ENCODE results near the gene TNFRSF18.

The TNFRSF18 gene

DNA sequence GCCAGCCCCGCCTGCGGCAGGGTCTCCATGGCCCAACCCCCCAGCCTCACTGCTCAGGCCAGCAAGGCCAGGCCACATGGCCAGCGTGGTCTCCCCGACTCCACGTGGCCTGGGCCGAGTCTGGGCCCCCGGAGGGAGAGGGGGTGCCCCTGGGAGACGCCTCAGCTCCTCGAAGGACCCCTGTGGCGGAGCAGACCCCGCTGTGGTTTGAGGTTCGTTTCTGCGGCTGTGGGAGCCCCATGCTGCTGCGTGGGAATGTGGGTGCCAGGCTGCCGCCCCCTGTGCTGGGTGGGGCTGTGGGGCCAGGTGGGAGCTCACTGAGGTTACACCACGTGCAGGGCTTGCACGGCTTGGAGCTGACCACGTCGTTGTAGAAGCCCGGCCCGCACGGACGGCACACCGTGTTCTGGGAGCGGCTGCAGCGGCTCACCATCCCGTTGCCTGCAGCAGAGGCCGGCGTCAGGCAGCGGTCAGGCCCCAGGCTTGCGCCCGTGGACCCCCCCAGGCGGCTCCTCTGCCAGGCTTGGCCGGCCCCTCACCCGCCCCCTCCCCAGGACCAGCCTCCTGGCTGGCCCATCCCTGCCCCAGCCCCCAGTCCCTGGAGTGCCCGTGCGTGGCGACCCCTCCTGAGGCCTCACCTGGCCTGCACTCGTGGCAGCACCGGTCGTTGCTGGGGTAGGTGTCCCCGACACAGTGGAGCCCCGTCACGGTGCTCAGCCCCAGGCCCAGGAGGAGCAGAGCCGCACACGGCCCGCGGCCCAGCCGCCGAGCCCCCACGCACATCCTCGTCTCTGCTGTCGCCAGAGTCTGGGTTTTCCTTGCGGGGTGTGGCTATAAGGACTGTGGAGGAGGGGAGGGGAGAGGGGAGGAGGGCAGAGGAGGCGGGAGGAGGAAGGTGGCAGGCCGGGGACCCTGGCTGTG, 7.2 kb upstream of the TNFRSF18 start, which contains the start of gene TNFRSF4:
TNFRSF4 (minus strand) TSS at position 809 of the 921 bp plus-strand sequence; CDS start at position 783, 26 bp downstream.
- peak in 1 of 2 donors; percentile 51 for DNase-seq (ENCODE audit: low read depth in 2 of 2)

DNA sequence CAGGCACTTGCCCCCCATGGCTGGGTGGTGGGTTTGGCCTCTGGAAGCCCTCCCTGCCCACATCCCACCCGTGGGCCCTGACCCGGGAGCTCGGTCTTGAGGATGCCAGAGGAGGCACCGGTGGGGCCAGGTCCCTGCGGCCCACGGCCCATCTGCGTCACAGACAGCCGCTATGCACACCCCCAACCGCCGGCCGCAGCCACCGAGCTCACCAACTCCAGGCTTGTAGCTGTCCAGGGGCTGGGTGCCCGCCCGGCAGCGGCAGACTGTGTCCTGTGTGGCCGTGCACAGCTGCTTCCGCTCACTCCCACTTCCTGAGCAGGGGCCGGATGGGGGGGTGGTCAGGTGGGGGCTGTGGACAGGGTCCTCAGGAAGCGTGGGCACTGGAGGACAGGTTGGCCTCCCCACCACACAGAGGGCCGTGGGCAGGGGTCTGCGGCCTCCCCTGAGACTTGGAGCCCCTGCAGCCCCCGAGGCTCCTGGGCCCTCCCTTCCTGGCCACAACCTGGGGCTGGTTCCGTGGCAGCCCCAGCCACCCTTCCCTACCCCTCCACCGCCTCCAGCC, 6.5 kb upstream of the TNFRSF18 start:
- DNase-seq (ENCODE audit: low read depth in 2 of 2) = peak in 1 of 2 donors; percentile 47

DNA sequence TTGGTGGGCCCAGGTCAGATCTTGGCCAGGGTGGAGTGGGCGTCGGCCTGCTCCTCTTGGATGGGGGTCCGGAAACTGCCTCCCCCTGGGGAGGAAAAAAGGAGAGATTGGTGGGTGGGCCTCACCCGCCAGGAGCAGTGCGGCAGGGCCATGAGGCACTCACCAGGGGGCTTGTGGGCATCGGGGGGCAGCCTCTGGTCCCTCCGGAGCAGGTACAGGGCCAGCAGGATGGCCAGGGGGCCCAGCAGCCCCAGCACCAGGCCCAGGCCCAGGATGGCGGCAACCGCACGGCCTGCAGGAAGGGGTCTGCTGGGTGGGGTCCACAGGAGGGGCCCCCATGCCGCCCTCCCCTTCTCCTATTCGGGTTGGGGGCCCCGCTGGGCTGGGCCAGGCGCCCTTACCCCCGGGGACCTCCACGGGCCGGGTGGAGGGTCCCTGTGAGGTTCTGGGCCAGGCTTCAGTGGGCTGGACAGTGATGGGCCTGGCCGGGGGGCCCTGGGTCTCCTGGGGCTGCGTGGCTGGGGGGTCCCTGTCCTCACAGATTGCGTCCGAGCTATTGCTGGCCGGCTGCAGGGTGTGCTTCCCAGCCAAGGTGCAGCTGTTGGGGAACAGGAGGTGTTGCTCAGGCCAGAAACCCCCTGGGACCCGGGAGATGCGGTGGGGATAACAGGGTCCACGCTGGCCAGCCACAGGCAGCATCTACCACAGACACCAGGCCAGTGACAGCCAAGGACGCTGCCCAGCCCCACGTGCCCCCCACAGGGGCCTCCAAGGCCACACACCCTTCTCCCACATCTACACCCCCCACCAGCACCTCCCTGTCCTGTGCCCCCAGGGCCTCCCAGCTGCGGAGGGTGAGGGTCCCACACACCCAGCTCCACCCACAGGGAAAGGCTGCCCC, 5.4 kb upstream of the TNFRSF18 start:
- DNase-seq (ENCODE audit: low read depth in 2 of 2) = peak in 1 of 2 donors; percentile 0

DNA sequence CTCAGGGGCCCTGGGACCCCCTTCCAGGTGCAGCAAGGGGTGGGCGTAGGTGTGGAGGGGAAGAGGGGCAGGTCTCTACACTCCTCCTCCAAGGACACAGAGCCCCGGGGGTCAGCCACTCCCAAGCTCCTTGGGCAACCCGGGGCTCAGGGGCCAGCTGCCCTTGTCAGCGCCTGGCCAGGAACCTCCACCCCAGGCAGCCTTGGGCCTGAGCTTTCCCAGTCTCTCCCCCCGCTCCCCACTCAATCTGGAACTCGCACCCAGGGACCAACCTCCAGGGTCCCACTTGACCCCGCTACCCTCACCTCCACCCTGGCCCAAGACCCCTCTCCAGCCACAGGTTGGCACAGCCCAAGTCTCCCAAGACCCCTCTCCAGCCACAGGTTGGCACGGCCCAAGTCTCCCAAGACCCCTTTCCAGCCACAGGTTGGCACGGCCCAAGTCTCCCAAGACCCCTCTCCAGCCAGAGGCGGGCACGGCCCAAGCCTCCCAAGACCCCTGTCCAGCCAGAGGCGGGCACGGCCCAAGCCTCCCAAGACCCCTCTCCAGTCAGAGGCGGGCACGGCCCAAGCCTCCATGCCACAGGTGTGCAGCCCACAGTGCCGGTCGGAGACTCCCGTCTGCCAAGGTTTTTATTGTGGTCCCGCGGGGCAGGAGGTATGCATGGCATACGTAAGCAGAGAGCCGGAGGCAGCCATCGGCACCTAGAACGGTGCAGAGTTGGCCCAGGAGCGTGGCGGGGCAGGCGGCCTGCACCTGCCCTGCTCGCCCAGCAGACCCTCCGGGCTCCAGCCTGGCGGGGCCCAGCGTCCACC, 4.5 kb upstream of the TNFRSF18 start:
- peak in 1 of 2 donors; percentile 0 for DNase-seq (ENCODE audit: low read depth in 2 of 2)

DNA sequence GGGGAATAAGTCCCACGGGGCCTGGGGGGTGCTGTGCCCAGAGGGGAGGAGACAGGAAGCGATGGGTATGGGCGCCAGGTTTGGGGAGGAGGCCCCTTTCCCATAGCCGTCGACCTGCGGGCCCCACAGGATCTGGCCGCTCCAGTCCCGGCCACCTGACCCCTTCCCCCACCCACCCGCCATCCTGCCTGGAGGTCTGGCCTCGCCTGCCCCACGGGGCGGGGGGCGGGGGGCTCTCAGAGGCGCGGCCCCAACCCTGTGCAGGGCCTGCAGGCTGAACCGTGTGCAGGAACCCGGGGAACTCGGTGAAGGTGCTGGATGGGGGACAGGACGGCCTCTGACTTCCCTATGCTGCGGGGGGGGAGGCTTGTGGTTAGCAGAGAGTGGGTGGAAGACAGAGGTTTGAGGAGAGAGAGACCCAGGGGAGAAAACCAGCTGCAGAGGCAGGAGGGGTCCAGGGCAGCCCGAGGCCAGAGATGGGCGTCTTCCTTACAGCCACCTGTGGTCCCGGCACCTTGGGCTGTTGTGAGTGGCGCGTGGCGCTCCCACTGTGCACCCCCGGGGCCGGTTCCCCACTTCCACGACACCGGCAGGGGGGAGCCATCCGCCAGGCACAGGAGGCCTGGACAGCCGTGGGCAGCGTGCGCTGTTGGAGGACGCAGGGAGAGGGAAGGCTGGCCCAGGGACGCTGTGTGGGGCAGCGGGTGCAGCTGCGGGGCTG, 2.5 kb upstream of the TNFRSF18 start:
- DNase-seq (ENCODE audit: low read depth in 2 of 2) = peak in 1 of 2 donors; percentile 44

DNA sequence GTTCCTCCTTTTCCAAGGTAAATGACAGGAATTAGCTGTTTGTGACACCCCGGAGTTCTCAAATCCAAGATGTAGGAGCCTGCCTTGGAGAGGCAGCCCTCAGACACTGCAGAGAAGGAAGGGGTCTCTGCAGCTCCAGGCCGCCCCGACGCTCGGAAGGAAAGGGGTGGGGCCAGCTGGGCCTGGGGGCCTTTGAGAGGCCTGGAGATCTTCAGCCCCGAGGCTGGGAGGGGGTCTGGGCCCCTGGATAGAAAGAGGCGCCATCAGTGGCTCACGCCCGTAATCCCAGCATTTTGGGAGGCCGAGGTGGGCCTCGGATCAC, 1.1 kb upstream of the TNFRSF18 start:
- no peak for DNase-seq (ENCODE audit: low read depth in 2 of 2)

DNA sequence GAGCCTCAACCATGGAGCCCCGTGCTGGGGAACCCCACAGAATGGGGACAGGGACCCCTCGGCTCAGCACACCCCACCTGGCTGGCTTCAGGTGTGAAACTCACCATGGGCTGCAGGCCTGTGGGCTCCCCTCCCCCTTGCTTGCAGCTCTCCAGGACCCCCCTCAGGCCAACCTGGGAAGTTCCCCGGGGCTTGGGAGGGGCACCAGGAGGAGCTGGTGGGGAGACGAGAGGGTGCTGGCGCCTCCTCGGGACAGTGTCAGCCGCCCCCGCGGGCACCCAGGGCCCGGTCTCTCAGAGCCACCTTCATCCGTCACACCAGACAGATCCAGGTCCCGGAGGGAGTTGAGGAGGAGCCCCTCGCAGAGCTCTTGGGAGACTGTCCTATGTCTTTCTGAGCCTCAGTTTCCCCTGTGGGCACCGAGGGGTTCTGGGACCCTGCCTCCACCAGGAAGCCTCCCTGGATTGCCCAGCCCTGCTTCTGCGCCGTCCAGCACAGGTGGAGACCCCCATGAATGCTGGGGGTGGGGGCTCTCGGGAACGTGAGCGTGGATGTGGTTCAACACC, 657 bp upstream of the TNFRSF18 start:
- DNase-seq (ENCODE audit: low read depth in 2 of 2) = no peak

DNA sequence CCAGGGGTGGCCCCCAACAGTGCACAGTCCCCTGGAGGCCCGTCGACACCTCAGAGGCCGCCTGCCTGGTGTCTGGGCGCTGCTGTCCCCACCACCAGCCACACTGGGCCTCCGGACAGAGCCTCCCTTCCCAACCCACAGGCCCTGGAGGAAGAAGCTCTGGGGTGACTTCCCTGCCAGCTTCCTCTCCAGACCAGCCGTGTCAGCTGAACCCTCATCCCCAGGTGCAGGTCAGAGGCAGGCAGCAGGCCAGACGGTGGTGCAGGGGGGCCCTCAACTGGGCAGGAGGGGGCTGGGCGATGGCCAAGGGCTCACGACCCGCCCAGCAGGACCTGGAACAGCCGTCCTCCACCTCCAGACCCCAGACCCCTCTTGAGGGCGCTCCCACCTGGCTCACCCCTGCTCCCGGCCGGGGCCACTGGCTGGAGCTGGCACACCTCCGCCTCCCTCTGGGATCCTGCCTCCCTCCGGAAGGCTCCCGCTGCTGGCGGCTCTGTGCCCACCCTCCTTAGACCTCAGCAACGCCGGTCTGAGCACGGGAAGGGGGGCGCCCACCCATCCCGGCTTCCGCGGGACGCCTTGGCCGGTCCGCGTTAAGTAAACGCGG, 520 bp downstream of the TNFRSF18 start:
- no peak for DNase-seq (ENCODE audit: low read depth in 2 of 2)

DNA sequence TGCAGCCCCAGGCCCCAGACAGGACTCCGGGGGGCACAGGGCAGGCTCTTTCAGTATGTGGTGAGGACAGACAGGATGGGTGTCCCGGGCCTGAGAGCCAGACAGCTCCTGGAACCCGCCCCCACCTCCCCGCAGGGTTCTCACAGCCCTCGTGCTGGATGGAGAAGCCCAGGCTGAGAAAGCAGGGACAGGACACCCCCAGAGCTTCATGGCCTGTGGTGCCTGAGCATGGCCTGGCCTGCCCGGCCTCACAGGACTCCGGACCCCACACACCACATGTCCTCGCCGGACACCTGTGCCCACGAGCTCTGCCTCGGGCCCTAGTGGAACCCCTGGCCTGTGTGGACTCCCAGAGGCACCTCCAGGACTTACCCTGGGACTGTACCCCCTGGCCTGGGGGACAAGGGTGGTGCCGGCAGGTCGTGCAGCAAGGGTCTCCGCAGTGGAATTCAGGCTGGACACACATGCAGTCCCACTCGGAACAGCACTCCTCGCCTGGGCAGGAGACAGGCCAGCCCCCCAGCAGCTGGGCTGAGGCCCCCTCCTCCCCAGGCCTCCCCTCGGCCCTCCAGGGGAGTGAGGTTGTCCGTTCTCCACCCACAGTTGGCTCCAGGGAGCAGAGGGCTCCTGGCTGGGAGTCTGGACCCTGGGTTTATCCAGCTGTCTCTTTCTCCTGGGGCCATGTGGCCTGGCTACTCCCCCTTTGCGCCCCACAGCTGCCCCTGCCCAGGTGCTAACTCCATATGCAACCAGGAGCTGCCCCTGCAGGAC, 1.2 kb downstream of the TNFRSF18 start:
- no peak for DNase-seq (ENCODE audit: low read depth in 2 of 2)

DNA sequence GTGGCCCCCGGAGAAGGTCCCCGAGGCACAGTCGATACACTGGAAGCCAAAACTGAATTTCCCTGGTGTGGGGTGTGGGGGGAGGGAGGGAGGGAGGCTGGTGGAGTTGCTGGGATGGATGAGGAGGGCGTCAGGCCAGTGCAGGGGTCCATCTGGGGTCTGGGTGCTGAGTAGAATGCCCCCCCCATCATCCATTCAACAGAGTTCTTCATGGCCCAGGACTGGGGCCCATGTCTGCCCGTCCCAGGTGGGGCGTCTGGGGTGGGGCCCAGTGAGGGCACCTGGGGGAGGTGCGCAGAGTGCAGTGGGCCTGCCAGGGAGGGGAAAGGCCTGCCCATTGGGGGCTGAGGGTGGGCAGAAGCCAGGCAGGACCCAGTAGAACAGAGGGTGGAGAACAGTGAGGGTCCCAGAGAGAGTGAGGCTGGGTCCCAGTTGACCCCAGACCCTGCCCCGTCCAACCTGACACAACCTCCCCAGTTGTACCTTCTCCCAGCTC, 1.9 kb downstream of the TNFRSF18 start:
- DNase-seq (ENCODE audit: low read depth in 2 of 2) = no peak

DNA sequence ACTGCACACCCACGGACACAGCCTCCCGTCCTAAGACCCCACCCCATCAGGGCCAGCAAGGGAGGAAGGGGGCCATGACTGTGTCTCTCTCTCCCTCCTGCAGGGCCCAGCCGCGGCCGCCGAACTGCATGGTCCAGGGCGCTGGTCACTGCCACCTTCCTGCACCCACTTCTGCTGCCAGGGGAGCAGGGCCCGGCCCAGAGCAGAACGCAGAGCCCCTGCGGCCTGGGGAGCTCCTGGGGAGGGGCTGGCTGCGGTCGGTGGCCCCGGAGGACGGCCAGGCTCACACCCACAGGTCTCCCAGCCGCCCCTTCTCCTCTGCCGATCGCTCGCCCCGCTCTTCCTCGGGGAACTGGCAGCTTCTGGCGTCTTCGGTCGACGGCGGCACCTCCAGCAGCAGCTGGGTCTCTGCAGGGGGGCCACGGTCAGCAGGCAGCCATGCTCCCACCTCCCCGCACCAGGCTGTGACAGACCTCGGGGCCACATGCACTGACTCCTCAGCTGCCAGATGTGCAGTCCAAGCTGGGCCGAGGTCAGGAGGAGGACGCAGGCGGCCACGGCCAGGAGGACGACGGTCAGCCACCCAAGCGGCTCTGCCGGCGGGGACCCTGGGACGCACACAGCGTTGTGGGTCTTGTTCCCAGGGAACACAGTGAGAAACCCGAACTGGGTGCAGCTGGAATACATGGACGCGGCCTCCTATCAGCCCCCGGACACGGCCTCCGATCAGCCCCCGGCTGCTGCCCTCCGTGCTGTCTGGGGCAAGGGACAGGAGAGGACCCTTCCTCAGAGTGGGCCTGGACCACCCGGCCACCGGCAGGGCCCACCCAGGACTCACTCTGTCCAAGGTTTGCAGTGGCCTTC, 2.6 kb downstream of the TNFRSF18 start:
- DNase-seq (ENCODE audit: low read depth in 2 of 2) = no peak

DNA sequence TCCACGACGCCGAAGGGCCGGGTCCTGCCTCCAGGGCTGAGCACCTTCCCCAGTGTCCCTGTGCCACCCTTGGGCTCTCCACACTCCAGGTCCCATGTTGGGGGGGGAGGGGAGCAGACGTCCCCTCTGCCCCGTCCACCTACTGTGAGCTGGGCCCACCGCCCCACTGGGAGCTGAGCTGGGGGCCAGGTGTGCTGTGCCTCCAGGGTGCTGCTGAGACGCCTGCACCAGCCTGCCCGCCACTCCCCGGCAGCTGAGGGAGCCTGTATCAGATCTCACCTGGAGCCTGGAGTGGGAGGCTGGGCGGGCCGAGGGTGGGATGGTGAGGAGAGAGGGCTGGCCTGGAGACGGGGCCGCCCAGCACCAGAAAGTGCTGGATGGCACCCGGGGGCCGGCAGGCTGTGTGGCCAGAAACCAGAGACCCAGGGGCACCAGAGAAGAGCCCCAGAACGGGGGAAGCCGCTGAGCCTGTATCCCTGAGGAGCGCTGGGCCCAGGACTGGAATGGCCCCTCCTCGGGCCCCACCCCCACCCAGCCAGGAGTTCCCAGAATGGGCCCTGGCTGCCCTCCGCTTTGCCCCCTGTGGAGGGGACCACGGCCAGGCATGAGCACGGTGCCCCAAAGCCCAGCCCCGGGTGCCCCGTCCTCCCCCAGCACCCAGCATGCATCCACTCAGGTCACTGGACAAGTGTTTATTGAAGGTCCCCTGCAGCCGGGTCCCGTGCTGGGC, 3.4 kb downstream of the TNFRSF18 start:
- DNase-seq (ENCODE audit: low read depth in 2 of 2) = no peak

DNA sequence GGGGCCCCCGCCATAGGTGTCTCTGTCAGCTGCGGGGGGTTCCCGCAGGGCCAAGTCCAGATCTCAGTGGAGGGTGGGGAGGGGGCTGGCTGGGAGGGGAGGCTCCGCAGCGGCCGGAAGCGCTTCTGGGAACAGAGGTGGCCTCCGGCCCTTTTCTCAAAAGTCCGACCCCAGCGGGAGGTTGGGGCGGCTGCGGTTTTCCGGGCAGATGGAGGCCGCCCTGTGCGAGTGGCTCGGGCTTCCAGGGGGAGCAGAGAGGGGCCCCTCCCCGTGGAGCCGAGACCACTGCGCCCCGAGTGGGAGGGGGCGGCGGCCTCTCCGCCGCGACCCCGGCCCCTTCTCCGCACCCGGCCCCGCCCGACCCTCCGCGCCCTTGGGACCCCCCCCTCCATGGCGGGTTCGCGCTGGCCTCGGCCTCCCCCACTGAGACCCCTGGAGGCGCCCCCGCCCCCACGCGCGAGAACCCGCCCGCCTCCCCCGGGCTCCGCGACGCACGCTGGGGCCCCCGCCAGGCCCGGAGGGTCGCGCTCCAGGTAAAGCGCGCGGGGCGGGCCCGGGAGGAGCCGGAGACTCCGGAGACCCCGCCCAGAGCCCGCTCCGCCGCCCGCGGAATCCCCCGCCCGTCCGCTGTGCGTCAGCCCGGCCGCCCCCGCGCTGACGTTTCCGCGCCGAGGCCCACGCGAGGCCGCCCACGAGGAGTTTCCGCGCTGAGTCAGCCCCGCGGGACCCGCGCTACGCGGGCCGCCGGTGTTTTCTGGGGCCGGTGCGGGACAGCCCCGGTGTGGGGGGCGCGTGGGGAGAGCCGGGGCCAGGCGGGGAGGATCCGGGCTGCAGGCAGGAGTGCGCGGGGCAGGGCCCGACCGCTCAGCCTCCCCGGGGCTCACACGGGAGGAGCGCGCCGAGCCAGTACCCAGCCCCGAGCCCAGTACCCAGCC, 5.2 kb downstream of the TNFRSF18 start:
- peak; percentile 84 to 93 for DNase-seq (ENCODE audit: low read depth in 2 of 2)

DNA sequence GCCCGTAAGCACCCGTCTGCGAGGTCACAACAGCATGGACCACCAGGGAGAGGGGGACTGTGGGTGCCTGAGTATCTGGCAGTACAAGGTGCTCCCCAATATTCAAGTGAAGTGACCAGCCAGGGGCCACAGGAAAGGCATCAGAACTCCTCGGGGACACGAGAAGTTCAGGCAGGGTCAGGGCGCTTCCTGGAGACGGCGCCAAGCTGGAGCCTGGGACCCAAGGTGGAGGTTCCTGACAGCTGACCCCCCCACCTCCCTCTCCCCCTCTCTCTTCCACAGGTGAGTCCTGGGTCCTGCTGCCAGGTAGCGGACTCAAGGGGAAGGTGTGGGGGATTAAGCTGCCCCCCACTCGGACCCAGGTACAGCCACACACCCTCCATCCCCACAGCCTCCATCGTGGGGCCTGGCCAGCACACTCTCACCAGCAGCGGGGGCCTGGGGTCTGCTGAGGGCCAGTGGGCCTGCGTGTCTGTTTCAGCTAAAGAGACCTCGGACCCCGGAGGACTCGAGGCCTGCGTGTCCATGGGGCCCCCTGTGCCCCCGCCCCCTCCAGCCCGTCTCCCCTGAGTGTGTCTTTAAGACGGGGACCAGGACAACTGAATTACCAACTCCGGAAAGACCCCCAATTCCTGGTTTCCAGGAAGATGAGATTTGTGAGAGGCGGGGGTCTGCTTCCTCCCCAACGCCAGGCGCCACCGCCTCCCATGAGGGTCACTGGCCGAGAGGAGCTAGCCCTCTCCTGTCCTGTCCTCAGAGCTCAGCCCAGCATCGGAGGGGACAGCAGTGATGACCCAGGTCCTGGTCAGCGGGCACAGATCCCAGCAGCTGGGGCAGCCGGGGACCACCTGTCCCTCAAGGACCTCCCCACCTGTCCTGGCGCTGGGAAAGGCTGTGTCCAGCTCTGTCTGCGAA, 6.2 kb downstream of the TNFRSF18 start:
- DNase-seq (ENCODE audit: low read depth in 2 of 2) = no peak

Data from stimulated activated CD8-positive, alpha-beta memory T cell treated with anti-CD3 and anti-CD28 coated beads, Interleukin-7, amount 100 ng/mL, for 4 hours (primary cell).